Measurements from ENCODE around the gene GZMM.

Gene GZMM

GRCh38 chr19:535017-535835 lies 8.6 kb upstream of the GZMM start:
- DNase-seq, result no peak

- DNase-seq, result no peak
Observed at GRCh38 chr19:536031-536880, 7.6 kb upstream of the GZMM start.

GRCh38 chr19:536881-537404 lies 6.9 kb upstream of the GZMM start:
- DNase-seq, result no peak

- no peak for DNase-seq
Observed at GRCh38 chr19:538641-539428, 5.0 kb upstream of the GZMM start.

- no peak for DNase-seq
Observed at GRCh38 chr19:539429-540030, 4.3 kb upstream of the GZMM start.

GRCh38 chr19:540867-541637 lies 2.8 kb upstream of the GZMM start:
- no peak for DNase-seq

GRCh38 chr19:541699-542098 lies 2.2 kb upstream of the GZMM start:
- DNase-seq, result no peak

GRCh38 chr19:542173-542866 lies 1.5 kb upstream of the GZMM start:
- DNase-seq, result no peak

- DNase-seq, result no peak
Observed at GRCh38 chr19:547117-547516, 3.3 kb downstream of the GZMM start.

- no peak for DNase-seq
Observed at GRCh38 chr19:547836-548720, 4.2 kb downstream of the GZMM start.

GRCh38 chr19:548886-549830 lies 5.3 kb downstream of the GZMM start:
- DNase-seq, result no peak

- DNase-seq, result no peak
Observed at GRCh38 chr19:554817-555216, 11.0 kb downstream of the GZMM start.

- no peak for DNase-seq
Observed at GRCh38 chr19:555474-555808, 11.6 kb downstream of the GZMM start.

GRCh38 chr19:556611-557382 lies 12.9 kb downstream of the GZMM start:
- no peak for DNase-seq

GRCh38 chr19:558770-559439 lies 15.1 kb downstream of the GZMM start:
- DNase-seq, result no peak

GRCh38 chr19:560121-560520 lies 16.3 kb downstream of the GZMM start:
- no peak for DNase-seq

GRCh38 chr19:566403-566802 lies 22.6 kb downstream of the GZMM start:
- DNase-seq, result no peak

GRCh38 chr19:566844-567243 lies 23.0 kb downstream of the GZMM start:
- DNase-seq, result no peak
